Stomach smooth muscle (tissue), 2 donors: Measurements from ENCODE around the gene OXT.
"Not testable (repeated sequence)": the region's sequence is repeated elsewhere in the genome, so short reads cannot be mapped to it uniquely, and the experiment has no call there.

Experiments
- H3K27ac ChIP-seq: one replicate; pipeline ENCODE4 v1.7.0; 2013; ENCODE audit warnings: mild to moderate bottlenecking, low read length, inconsistent platforms
- H3K27me3 ChIP-seq, 2 donors: one replicate each; pipeline ENCODE4 v1.7.0; 2013; ENCODE audit warnings: low read length in 2 of 2; ENCODE audit not compliant: insufficient read depth in 2 of 2, control insufficient read depth in 1 of 2
- H3K36me3 ChIP-seq, 2 donors: one replicate each; pipeline ENCODE4 v1.7.0; 2013; ENCODE audit warnings: low read length in 2 of 2; ENCODE audit not compliant: control insufficient read depth in 2 of 2, insufficient read depth in 2 of 2
- H3K4me1 ChIP-seq: one replicate; pipeline ENCODE4 v1.7.0; 2013; ENCODE audit warnings: low read length; ENCODE audit not compliant: control insufficient read depth, insufficient read depth
- H3K4me3 ChIP-seq, 2 donors: one replicate each; pipeline ENCODE4 v1.7.0; 2013; ENCODE audit warnings: low read length in 2 of 2
- H3K9ac ChIP-seq, 2 donors: one replicate each; pipeline ENCODE4 v1.7.0; 2013; ENCODE audit warnings: low read length in 2 of 2, mild to moderate bottlenecking in 1 of 2
- H3K9me3 ChIP-seq, 2 donors: one replicate each; pipeline ENCODE4 v1.7.0; 2013; ENCODE audit warnings: low read length in 2 of 2; ENCODE audit not compliant: control insufficient read depth in 2 of 2
- donor health status: healthy.
- donor health status: Pancreatic carcinoma.

The OXT gene

GRCh38 chr20:3059489-3059888 lies 11.9 kb upstream of the OXT start:
- H3K4me1 ChIP-seq = no peaks in the 10 kb centered on the region
- H3K36me3 ChIP-seq = no peaks in the 10 kb centered on the region
- no peak overlapping the region for H3K9ac ChIP-seq
- no peak overlapping the region for H3K4me3 ChIP-seq
- no peaks in the 10 kb centered on the region for H3K27me3 ChIP-seq
- no peak overlapping the region for H3K27ac ChIP-seq
- no peaks in the 10 kb centered on the region for H3K9me3 ChIP-seq

- not testable (repeated sequence) for H3K27ac ChIP-seq, H3K9me3 ChIP-seq, H3K4me3 ChIP-seq, H3K4me1 ChIP-seq, H3K9ac ChIP-seq, H3K27me3 ChIP-seq, H3K36me3 ChIP-seq
Measured at GRCh38 chr20:3064119-3064518, 7.3 kb upstream of the OXT start.

GRCh38 chr20:3067139-3068014 lies 4.0 kb upstream of the OXT start:
- H3K27ac ChIP-seq = no peak overlapping the region
- no peak overlapping the region for H3K9ac ChIP-seq
- no peak overlapping the region for H3K4me3 ChIP-seq
- H3K36me3 ChIP-seq = no peaks in the 10 kb centered on the region
- no peaks in the 10 kb centered on the region for H3K9me3 ChIP-seq
- peaks cover 6% of the 10 kb centered on the region for H3K4me1 ChIP-seq
- H3K27me3 ChIP-seq = peaks cover 11 to 18% of the 10 kb centered on the region in 2 donors

- Histone ChIP-seq H3K9ac (no peak overlapping the region), H3K9me3 (no peaks in the 10 kb centered on the region), H3K36me3 (no peaks in the 10 kb centered on the region), H3K4me3 (no peak overlapping the region), H3K27ac (no peak overlapping the region), H3K4me1 (peaks cover 9% of the 10 kb centered on the region), H3K27me3 (peaks cover 15 to 24% of the 10 kb centered on the region in 2 donors)
Measured at GRCh38 chr20:3068075-3068474, 3.3 kb upstream of the OXT start.

GRCh38 chr20:3068986-3069900 lies 2.2 kb upstream of the OXT start:
- Histone ChIP-seq H3K9ac (no peak overlapping the region), H3K27me3 (peaks cover 15 to 24% of the 10 kb centered on the region in 2 donors), H3K4me3 (no peak overlapping the region), H3K27ac (no peak overlapping the region), H3K36me3 (no peaks in the 10 kb centered on the region), H3K4me1 (peaks cover 9% of the 10 kb centered on the region), H3K9me3 (no peaks in the 10 kb centered on the region)

- no peaks in the 10 kb centered on the region for H3K9me3 ChIP-seq
- H3K36me3 ChIP-seq = no peaks in the 10 kb centered on the region
- H3K9ac ChIP-seq = no peak overlapping the region
- H3K4me1 ChIP-seq = peaks cover 9% of the 10 kb centered on the region
- H3K27me3 ChIP-seq = peaks cover 15 to 25% of the 10 kb centered on the region in 2 donors
- H3K27ac ChIP-seq = no peak overlapping the region
- no peak overlapping the region for H3K4me3 ChIP-seq
Measured at GRCh38 chr20:3070725-3071124, 695 bp upstream of the OXT start.

GRCh38 chr20:3071266-3071609 lies 182 bp upstream of the OXT start:
- Histone ChIP-seq H3K27me3 (peaks cover 15 to 29% of the 10 kb centered on the region in 2 donors), H3K9me3 (no peaks in the 10 kb centered on the region), H3K36me3 (no peaks in the 10 kb centered on the region), H3K4me1 (peaks cover 9% of the 10 kb centered on the region), H3K9ac (no peak overlapping the region), H3K4me3 (peak overlapping the region in 1 of 2 donors; percentile 57), H3K27ac (no peak overlapping the region)

GRCh38 chr20:3072530-3073250 lies 1.3 kb downstream of the OXT start:
- Histone ChIP-seq H3K4me1 (peaks cover 9% of the 10 kb centered on the region), H3K9me3 (no peaks in the 10 kb centered on the region), H3K36me3 (no peaks in the 10 kb centered on the region), H3K27ac (no peak overlapping the region), H3K9ac (no peak overlapping the region), H3K27me3 (peaks cover 15 to 29% of the 10 kb centered on the region in 2 donors), H3K4me3 (peak overlapping the region; percentile 22 to 57)

GRCh38 chr20:3073251-3073643 lies 1.8 kb downstream of the OXT start:
- not testable (repeated sequence) for H3K27ac ChIP-seq, H3K9ac ChIP-seq, H3K4me1 ChIP-seq, H3K9me3 ChIP-seq, H3K36me3 ChIP-seq, H3K4me3 ChIP-seq
- peaks cover 15 to 29% of the 10 kb centered on the region in 2 donors for H3K27me3 ChIP-seq

GRCh38 chr20:3074812-3075211 lies 3.4 kb downstream of the OXT start:
- Histone ChIP-seq H3K4me1 (peaks cover 9% of the 10 kb centered on the region), H3K27ac (no peak overlapping the region), H3K4me3 (no peak overlapping the region), H3K9me3 (no peaks in the 10 kb centered on the region), H3K27me3 (peaks cover 13 to 29% of the 10 kb centered on the region in 2 donors), H3K36me3 (no peaks in the 10 kb centered on the region), H3K9ac (no peak overlapping the region)
